ENCODE measurements around the gene PROM1.

The PROM1 gene

DNA sequence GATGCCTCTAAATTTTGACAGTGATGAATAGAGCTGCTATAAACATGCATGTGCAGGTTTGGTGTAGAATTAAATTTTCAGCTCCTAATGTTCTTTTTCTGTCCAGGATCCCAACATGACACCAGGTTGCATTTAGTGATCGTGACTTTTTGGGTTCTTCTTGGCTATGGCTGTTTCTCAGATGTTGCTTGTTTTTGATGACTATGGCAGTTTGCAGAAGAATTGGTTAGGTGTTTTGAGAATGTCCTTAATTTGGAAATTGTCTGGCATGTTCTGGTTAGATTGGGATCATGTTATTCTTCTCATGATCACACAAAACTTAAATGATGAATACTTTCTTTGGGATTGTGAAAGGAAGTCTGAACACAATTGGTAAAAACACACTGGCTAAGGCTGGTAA is 141.5 kb downstream of the PROM1 start:
- DNase-seq (ENCODE audit: low read depth), result no peak

- no peak for DNase-seq (ENCODE audit: low read depth)
These were observed 145.2 kb downstream of the PROM1 start, which contains the start of gene FGFBP1 for GRCh38 chr4:15938640-15939039. TSS of gene FGFBP1 (minus strand) at chr4:15938740. CDS start at chr4:15936632, 2,108 bp downstream.

DNA sequence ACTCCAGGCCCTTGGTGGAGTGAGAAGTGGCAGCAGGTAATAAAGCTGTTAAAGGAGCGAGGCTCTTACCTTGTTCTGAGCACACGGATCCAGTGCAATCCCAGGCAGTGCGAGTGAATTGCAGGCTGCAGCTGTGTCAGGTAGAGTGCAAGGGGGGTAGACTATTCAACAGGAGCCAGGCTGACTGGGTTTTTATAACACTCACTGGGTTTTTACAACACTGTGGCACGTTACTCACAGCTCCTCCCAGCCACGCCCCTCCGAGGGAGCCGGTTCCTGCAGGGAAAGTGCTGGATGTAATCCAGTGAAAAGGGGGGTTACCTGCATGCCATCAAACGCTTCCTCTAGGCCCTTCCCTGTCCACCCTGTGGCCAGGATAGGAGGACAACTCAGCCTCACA is 145.6 kb downstream of the PROM1 start:
- no peak for DNase-seq (ENCODE audit: low read depth)

DNA sequence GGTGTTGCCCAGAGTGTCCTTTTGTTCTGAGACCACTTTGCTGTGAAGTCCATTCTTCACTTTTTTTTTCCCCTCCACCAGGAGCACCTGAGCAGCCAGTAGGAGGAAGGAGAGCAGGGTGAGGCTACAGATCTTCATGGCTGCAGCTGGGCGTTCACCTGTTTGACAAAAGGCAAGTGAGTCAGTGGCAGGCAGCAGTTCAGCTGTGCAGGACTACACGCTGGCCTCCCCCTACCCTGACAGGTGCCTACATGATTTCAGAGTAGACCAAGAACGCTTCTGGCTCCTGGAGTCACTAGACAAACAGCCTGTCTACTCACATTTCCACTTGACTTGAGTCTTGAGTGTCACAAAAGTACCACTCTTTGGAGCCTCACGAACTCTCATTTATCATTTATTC is 147.3 kb downstream of the PROM1 start:
- DNase-seq (ENCODE audit: low read depth), result no peak

GRCh38 chr4:15935504-15936402 is 148.1 kb downstream of the PROM1 start:
- no peak for DNase-seq (ENCODE audit: low read depth)

GRCh38 chr4:15934259-15934658 is 149.6 kb downstream of the PROM1 start:
- DNase-seq (ENCODE audit: low read depth), result no peak

- DNase-seq (ENCODE audit: low read depth), result no peak
These were observed 152.2 kb downstream of the PROM1 start for GRCh38 chr4:15931451-15932210.

- DNase-seq (ENCODE audit: low read depth), result no peak
These were observed 153.5 kb downstream of the PROM1 start for GRCh38 chr4:15930314-15930713.

DNA sequence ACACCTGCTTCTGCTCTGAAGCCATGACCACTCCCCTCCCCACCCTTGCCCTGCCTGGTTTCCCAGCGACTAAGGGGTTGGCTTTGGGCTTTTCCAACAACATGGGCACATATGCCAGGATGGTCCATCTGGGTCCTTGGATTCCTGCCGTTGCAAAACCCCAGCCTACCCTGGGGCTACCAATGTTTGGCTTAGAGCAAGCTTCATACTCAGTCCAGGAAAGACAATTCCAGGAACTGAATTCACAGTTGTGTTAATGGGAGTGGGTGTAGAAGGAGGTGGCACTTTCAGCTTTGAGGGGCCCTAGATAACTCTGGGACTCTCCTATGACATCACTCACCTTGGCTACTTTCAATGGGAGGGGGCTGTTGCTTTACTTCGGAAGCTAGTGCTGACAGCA is 154.3 kb downstream of the PROM1 start:
- DNase-seq (ENCODE audit: low read depth), result no peak

- no peak for DNase-seq (ENCODE audit: low read depth)
These were observed 154.9 kb downstream of the PROM1 start for GRCh38 chr4:15928883-15929282.

DNA sequence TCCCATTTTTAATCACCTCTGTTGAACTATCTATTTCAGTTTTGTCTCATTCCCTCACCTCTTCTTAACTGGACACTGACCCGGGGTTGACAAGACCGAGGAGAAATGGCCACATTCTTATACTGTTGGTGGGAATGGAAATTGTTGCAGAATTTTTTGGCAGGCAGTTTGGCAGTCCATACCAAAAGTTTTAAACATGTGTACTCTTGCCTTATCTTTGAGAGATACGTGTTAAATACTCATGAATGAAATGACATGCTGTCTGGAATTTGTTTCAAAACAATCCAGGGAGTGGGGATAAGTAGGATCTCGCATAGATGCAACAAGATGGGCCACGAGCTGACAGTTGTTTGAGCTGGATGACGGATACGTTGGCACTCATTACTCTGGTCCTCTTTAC is 157.3 kb downstream of the PROM1 start:
- no peak for DNase-seq (ENCODE audit: low read depth)

DNA sequence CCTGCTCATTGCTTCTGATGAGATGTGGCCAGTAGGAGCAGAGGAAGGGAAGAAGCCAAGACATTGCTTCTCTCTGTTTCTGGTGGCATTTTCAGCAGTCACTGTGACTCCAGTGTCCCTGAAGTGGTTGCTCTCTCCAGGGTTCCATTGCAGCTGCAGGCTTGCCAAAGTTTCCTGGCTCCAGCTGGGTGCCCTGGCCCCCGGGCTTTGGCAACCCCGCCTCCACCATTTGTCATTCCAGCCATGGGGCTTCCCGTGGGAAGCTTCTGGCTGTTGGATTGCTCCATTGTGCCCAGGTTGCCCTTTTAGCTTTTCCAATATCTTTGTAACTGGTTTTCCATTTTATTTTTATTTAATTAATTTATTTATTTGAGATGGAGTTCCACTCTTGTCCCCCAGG is 158.0 kb downstream of the PROM1 start:
- no peak for DNase-seq (ENCODE audit: low read depth)

GRCh38 chr4:15921592-15921932 is 162.3 kb downstream of the PROM1 start:
- no peak for DNase-seq (ENCODE audit: low read depth)

- DNase-seq (ENCODE audit: low read depth), result no peak
These were observed 162.9 kb downstream of the PROM1 start for GRCh38 chr4:15920723-15921591.

GRCh38 chr4:15918484-15919129 is 165.2 kb downstream of the PROM1 start:
- DNase-seq (ENCODE audit: low read depth), result no peak
